ENCODE data around the gene ST6GAL2.

Gene ST6GAL2, protein sequence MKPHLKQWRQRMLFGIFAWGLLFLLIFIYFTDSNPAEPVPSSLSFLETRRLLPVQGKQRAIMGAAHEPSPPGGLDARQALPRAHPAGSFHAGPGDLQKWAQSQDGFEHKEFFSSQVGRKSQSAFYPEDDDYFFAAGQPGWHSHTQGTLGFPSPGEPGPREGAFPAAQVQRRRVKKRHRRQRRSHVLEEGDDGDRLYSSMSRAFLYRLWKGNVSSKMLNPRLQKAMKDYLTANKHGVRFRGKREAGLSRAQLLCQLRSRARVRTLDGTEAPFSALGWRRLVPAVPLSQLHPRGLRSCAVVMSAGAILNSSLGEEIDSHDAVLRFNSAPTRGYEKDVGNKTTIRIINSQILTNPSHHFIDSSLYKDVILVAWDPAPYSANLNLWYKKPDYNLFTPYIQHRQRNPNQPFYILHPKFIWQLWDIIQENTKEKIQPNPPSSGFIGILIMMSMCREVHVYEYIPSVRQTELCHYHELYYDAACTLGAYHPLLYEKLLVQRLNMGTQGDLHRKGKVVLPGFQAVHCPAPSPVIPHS

GRCh38 chr2:106885971-106886915 lies at the start of gene ST6GAL2:
Gene ST6GAL2 (minus strand): TSS chr2:106886167. CDS start chr2:106843977, 42,190 bp downstream.
- DNase-seq (ENCODE audit: low read depth in 2 of 3, low spot score in 1 of 3) = no peak

- no peak for DNase-seq (ENCODE audit: low read depth in 2 of 3, low spot score in 1 of 3)
These were observed 46.7 kb upstream of the ST6GAL2 start for GRCh38 chr2:106932644-106933043.

DNA sequence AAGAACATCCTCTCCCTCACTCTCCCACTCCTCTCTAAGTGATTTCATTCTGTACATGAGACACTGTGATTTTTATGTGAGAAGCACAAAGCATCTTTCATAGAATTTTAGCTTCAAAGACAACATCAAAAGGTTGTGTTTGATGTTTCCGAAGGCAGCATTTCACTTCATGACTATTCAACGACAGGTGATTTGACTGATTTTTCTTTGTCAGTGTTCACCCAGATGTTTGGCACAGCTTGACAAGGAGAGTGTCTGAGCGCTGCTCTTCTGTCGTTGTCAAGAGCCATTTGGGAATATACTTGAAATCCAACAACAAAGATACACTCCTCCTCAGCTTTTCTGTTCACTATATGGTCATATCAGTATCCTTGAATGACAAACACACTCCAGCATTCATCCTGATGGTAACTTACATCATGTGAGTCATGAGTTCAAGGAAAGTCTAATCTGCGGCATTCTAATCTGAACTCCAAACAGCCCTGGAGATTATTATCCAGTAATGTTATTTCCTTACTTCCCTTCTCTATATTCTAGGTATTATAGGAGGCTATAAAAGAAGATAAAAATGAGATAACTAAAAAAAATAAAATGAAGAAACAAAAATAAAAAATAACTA lies 45.9 kb upstream of the ST6GAL2 start:
- no peak for DNase-seq (ENCODE audit: low read depth in 2 of 3, low spot score in 1 of 3)

DNA sequence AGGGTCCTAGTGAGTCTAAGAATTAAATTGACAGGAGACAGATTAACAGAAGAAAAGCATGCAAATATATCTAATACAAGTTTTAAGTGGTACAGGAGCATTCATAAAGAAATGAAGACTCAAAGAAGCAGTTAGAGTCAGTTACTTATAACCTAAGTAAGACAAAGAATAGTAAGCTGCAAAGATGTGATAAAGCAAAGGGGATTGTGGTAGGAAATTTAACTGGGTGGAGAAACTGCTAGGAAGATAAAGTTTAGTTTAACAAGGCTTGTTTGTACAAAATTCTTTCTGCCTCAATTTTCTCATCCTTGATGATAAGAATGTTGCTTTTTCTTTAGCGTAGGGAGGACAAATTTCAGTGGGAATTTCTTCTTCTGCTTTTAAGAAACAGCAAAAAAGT lies 35.5 kb upstream of the ST6GAL2 start:
- no peak for DNase-seq (ENCODE audit: low read depth in 2 of 3, low spot score in 1 of 3)

- DNase-seq (ENCODE audit: low read depth in 2 of 3, low spot score in 1 of 3) = no peak
These were observed 33.0 kb upstream of the ST6GAL2 start for GRCh38 chr2:106919012-106919411.

DNA sequence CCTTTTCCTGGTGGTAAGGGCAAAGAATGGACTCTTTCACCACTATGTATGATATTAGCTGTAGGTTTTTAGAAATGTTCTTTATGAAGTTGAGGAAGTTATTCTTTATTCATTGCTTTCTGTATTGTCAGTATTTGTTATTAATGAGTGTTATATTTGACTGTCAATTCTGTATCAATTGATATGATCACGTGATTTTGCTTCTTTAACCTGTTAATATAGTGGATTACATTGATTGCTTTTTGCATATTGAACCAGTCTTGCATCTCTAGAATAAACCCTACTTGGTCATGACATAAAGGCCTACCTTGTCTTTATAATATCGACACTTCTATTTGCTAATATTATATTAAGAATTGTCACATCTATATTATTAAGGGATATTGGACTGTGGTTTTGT lies 18.3 kb upstream of the ST6GAL2 start:
- no peak for DNase-seq (ENCODE audit: low read depth in 2 of 3, low spot score in 1 of 3)

DNA sequence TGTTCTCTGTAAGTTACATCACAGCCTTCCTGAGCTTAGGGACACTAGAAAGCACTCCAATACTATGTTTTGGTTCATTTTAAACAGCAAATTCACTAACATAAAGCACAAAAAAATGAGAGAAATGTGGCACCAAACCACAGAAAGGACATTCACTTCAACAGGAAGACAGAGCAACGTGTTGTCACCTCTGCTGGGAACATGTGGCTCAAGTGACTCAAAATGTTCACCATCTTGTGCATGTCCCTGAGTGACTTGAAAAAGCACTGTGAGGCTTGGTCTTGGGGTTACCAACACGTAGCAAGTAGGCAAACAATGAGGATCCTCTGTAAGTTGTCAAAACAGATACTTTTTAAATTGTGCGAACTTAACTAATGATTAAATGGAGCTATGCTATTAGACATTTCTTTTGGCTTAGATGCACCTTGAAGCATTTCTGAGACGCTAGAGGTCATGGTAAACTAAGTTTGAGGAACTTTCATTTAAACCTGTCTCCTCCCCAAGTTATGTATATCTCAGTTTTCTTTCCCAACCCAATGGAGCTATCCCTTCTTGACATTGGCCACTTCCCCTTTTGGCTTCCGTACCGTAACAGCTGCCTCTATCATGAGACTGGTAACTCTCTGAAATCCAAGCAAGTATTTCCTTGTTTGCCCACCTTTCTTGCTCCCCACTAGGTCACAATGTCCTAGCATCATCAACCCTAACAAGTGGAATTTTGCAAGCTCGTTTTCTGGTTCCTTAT lies 14.0 kb upstream of the ST6GAL2 start:
- no peak for DNase-seq (ENCODE audit: low read depth in 2 of 3, low spot score in 1 of 3)

- no peak for DNase-seq (ENCODE audit: low read depth in 2 of 3, low spot score in 1 of 3)
These were observed 8.6 kb upstream of the ST6GAL2 start for GRCh38 chr2:106894545-106894944.

DNA sequence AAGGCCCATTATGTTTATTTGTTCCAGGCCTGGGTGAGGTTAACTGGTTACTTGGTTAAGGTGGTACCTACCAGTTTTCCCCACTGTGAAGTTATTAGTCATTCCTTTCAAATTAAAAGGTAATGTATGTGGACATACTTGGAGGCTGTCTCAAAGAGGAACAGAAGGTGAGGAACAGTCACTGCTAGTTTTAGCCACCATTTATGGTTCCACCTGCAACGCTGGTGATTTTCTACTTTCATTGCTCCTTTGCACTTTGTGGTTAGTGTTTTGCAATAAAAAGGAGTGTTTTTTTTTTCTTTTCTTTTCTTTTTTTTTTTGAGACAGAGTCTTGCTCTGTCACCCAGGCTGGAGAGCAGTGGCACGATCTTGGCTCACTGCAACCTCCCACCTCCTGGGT lies 6.1 kb upstream of the ST6GAL2 start:
- DNase-seq (ENCODE audit: low read depth in 2 of 3, low spot score in 1 of 3) = no peak

DNA sequence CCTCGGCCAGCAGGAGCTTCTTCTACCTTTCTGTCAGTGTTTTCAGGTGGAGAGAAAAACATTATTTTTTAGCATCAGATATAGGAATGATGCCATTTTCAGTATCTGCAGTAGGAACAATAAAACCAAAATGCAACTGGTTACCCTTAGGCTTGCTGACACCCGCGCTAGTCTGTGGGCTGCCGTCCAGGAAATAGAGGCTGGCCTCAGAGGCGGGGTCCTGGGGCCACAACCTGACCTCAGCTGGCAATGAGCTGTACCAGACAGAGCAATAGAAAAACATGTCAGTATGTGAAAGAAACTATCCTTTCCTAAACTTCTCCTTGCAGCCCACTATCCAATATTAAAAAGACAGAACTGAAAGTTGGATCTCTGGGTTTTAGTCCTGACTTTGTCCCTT lies 4.6 kb upstream of the ST6GAL2 start:
- DNase-seq (ENCODE audit: low read depth in 2 of 3, low spot score in 1 of 3) = no peak

GRCh38 chr2:106886916-106887758 lies 1.2 kb upstream of the ST6GAL2 start:
- DNase-seq (ENCODE audit: low read depth in 2 of 3, low spot score in 1 of 3) = no peak

DNA sequence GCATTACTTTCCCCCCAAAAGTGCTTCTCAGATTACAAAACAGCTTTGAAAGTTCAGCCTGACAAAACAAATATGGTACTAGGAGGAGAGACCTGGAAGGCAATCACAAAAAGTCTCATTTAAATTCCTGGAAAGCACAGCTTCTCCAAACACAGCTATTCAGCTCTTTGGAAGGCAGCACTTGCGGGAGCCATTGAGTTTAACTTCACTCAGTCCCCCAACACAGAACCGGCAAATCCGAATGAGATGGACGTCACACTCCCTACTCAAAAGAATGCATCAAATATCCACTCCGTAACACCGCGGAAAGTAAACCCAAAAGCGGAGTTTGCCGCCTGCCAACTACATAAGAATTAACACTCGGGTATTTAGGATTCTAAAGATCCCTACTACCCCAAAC lies 638 bp downstream of the ST6GAL2 start:
- DNase-seq (ENCODE audit: low read depth in 2 of 3, low spot score in 1 of 3) = no peak

DNA sequence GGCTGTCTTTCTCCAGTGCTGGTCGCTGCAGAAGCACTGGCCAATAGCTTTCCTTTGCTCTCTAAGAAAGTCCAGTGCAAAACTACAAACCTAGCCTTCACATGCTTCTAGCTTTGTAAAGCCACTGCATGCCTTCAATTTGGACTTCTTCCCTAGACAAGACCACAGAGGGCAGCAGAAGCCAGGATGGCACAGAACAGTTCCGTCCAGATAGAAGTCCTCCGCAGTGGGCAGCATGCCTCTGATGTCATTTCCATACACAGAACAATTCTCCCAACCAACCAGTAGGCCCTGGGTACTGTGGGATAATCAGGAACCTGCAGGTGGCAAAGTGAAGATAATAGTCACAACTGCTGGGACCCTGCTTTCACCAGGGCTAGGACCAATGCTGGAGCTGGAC lies 3.3 kb downstream of the ST6GAL2 start:
- DNase-seq (ENCODE audit: low read depth in 2 of 3, low spot score in 1 of 3) = no peak

- no peak for DNase-seq (ENCODE audit: low read depth in 2 of 3, low spot score in 1 of 3)
These were observed 7.8 kb downstream of the ST6GAL2 start for GRCh38 chr2:106878206-106878605.

DNA sequence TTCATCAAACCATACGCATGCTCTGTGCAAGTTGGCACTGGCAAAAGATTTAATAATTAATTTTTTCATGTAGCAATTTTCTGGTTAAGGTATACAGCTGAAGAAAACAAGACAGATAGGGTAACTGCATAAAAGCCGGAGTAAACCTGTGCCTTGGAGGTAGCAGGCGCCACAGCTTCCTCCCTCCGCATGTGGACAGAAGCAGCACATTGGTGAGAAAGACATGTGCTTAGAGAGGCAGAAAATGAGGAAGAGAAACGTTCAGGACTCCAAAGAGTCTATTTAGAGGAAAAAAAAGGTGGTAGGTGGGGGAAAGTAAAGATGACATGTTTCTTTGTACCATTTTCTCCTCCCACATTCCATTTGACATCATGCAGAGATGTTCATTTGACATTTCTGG lies 9.3 kb downstream of the ST6GAL2 start:
- no peak for DNase-seq (ENCODE audit: low read depth in 2 of 3, low spot score in 1 of 3)

DNA sequence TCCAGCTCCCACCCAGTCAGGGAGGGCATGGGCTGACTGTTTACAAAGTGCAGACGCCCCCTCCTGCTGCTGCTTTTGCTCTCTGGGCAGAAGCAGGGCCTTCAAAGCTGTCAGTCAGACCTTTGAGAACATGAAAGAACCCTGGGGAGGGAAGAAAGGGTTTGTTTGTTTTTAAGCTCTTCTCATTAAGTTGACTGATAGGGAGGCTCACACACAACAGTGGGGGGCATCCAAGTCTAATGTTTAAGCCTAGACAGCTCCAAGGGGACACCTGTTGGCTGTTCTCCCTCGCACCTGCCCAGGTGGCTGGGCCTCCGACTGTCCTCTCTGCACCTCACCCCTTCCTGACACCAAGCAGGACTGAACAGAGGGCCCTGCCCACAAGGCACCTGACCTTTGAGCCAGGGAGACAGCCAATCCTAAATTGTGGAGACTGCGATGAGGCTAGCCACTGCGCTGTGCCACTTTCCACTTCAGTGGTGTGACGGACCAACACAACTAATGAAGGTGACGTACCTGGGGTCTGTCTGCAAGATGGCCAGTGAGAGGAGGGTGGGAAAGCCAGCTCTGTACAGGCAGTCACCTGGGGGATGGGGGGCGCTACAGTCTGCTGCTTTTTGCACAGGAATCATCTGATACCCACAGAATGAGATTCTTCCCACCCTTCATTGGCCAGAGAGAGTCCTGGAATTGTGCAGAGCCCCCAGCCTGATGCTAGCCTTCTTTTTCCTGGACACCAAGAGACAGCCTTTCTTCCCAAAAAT lies 16.3 kb downstream of the ST6GAL2 start:
- no peak for DNase-seq (ENCODE audit: low read depth in 2 of 3, low spot score in 1 of 3)

DNA sequence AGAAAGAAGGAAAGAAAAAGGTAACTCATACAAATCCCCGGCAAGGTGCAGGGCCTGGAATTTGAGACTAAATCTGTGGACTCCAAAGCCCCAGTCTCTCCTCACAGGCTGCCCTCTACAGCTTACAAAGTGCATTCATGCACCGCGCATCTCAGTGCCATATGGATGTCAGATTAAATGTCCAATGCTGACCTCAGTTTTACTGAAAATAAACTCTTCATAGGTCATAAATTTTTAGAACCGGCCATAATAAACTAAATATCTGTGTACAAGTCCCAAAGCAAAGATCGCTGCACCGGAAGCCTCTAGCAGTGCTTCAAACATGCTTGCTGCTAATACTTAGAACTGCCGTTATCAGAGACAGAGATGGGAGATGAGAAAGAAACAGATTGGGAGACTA lies 17.7 kb downstream of the ST6GAL2 start:
- DNase-seq (ENCODE audit: low read depth in 2 of 3, low spot score in 1 of 3) = no peak

- DNase-seq (ENCODE audit: low read depth in 2 of 3, low spot score in 1 of 3) = no peak
These were observed 18.6 kb downstream of the ST6GAL2 start for GRCh38 chr2:106867196-106867953.
